ENCODE results near the gene SRSF10. TPM values are rescaled to one million over a fixed set of nuclear protein-coding genes. Genes with fewer than 3 reads are reported as not detected.
"Not testable (repeated sequence)": the region's sequence is repeated elsewhere in the genome, so short reads cannot be mapped to it uniquely, and the experiment has no call there.

SRSF10 gene
- total RNA-seq, 1 experiment from 2014 or later, result 142 TPM

- H2AFZ ChIP-seq (ENCODE audit: low read depth, low read length, poor library complexity, severe bottlenecking); H3K36me3 ChIP-seq (ENCODE audit: control insufficient read depth in 1 of 2, insufficient read depth in 2 of 2, low read length in 2 of 2); H4K20me1 ChIP-seq (ENCODE audit: insufficient read depth); H3K9ac ChIP-seq (ENCODE audit: low read length); H3K27ac ChIP-seq (ENCODE audit: low read depth, low read length); H3K4me1 ChIP-seq (ENCODE audit: control insufficient read depth in 1 of 2, insufficient read depth in 2 of 2, low read length in 2 of 2); H3K9me3 ChIP-seq (ENCODE audit: control insufficient read depth in 1 of 2, insufficient read depth in 1 of 2, low read depth in 1 of 2, low read length in 2 of 2); H3K79me2 ChIP-seq (ENCODE audit: insufficient read depth, low read length); POLR2A ChIA-PET; H3K4me2 ChIP-seq (ENCODE audit: low read length); BruUV-seq (replicated peaks); DNase-seq (ENCODE audit: low read depth, low spot score); H3K9me2 ChIP-seq (ENCODE audit: insufficient read depth); H3K27me3 ChIP-seq (ENCODE audit: insufficient read depth, low read length); intact Hi-C loops (cut with micrococcal nuclease); ATAC-seq; H3K4me3 ChIP-seq (replicated peaks in 1 of 2; ENCODE audit: low read depth in 1 of 2, low read length in 2 of 2); RAD21 ChIA-PET (ENCODE audit: low non-redundant PET in 1 of 2, low total read pairs in 2 of 2, uncharacterized antibody in 2 of 2, unreplicated experiment in 2 of 2): not testable (repeated sequence)
- CTCF ChIA-PET, result interaction anchor here (1.4 kb wide), 1 partner anchor 406 kb away, joined by 3 read pairs; no protein-coding TSS in a partner anchor
Measured at GRCh38 chr1:23987038-23987437, 6.9 kb upstream of the SRSF10 start.

GRCh38 chr1:23984417-23985186, 4.5 kb upstream of the SRSF10 start:
- ChIA-PET CTCF (interaction anchor here (0.7 kb wide), 1 partner anchor 151 kb away, joined by 3 read pairs; no protein-coding TSS in a partner anchor), RAD21 (ENCODE audit: low non-redundant PET in 1 of 2, low total read pairs in 2 of 2, uncharacterized antibody in 2 of 2, unreplicated experiment in 2 of 2) (no interaction called here), POLR2A (no interaction called here)
- H3K9me3 ChIP-seq (ENCODE audit: control insufficient read depth in 1 of 2, insufficient read depth in 1 of 2, low read depth in 1 of 2, low read length in 2 of 2), result no peaks in the 10 kb centered on the region
- H4K20me1 ChIP-seq (ENCODE audit: insufficient read depth), result no peaks in the 10 kb centered on the region
- no peak overlapping the region for H3K27ac ChIP-seq (ENCODE audit: low read depth, low read length)
- H3K9me2 ChIP-seq (ENCODE audit: insufficient read depth), result no peaks in the 10 kb centered on the region
- no peak overlapping the region for H3K9ac ChIP-seq (ENCODE audit: low read length)
- no peak for ATAC-seq
- no TSS peak for BruUV-seq (replicated peaks)
- H3K79me2 ChIP-seq (ENCODE audit: insufficient read depth, low read length), result peaks cover 6% of the 10 kb centered on the region
- no peak overlapping the region for H3K4me3 ChIP-seq (replicated peaks in 1 of 2; ENCODE audit: low read depth in 1 of 2, low read length in 2 of 2)
- no peak for DNase-seq (ENCODE audit: low read depth, low spot score)
- H2AFZ ChIP-seq (ENCODE audit: low read depth, low read length, poor library complexity, severe bottlenecking), result no peak overlapping the region
- no peaks in the 10 kb centered on the region for H3K27me3 ChIP-seq (ENCODE audit: insufficient read depth, low read length)
- H3K4me1 ChIP-seq (ENCODE audit: control insufficient read depth in 1 of 2, insufficient read depth in 2 of 2, low read length in 2 of 2), result peaks cover 12 to 24% of the 10 kb centered on the region in 2 experiments
- no peak overlapping the region for H3K4me2 ChIP-seq (ENCODE audit: low read length)
- intact Hi-C loops (cut with micrococcal nuclease), result no loop called here
- H3K36me3 ChIP-seq (ENCODE audit: control insufficient read depth in 1 of 2, insufficient read depth in 2 of 2, low read length in 2 of 2), result no peaks in the 10 kb centered on the region
- TF ChIP-seq EGR1 (IDR thresholded peaks at IDR 0.05; ENCODE audit: low read depth) (no peak), RAD21 (IDR thresholded peaks at IDR 0.05; ENCODE audit: low read depth) (no peak), JUND (IDR thresholded peaks at IDR 0.05) (no peak), EZH2 (IDR thresholded peaks at IDR 0.05) (no peak), CBX3 (IDR thresholded peaks at IDR 0.05; ENCODE audit: low read depth) (no peak), SRF (IDR thresholded peaks at IDR 0.05; ENCODE audit: low read depth) (no peak), SIN3A (IDR thresholded peaks at IDR 0.05; ENCODE audit: low read depth) (no peak), POLR2AphosphoS5 (IDR thresholded peaks at IDR 0.05; ENCODE audit: low read depth, low read length) (no peak)
- TF ChIP-seq, protein P1, sequence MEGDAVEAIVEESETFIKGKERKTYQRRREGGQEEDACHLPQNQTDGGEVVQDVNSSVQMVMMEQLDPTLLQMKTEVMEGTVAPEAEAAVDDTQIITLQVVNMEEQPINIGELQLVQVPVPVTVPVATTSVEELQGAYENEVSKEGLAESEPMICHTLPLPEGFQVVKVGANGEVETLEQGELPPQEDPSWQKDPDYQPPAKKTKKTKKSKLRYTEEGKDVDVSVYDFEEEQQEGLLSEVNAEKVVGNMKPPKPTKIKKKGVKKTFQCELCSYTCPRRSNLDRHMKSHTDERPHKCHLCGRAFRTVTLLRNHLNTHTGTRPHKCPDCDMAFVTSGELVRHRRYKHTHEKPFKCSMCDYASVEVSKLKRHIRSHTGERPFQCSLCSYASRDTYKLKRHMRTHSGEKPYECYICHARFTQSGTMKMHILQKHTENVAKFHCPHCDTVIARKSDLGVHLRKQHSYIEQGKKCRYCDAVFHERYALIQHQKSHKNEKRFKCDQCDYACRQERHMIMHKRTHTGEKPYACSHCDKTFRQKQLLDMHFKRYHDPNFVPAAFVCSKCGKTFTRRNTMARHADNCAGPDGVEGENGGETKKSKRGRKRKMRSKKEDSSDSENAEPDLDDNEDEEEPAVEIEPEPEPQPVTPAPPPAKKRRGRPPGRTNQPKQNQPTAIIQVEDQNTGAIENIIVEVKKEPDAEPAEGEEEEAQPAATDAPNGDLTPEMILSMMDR (IDR thresholded peaks at IDR 0.05 in 2 of 3, conservative IDR thresholded peaks at IDR 0.05 in 1 of 3; ENCODE audit: borderline replicate concordance in 1 of 3, insufficient read depth in 1 of 3, low read depth in 2 of 3, low read length in 2 of 3), result no peak
- TF ChIP-seq, protein P2, sequence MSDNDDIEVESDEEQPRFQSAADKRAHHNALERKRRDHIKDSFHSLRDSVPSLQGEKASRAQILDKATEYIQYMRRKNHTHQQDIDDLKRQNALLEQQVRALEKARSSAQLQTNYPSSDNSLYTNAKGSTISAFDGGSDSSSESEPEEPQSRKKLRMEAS (IDR thresholded peaks at IDR 0.05), result no peak
- TF ChIP-seq, protein P3, sequence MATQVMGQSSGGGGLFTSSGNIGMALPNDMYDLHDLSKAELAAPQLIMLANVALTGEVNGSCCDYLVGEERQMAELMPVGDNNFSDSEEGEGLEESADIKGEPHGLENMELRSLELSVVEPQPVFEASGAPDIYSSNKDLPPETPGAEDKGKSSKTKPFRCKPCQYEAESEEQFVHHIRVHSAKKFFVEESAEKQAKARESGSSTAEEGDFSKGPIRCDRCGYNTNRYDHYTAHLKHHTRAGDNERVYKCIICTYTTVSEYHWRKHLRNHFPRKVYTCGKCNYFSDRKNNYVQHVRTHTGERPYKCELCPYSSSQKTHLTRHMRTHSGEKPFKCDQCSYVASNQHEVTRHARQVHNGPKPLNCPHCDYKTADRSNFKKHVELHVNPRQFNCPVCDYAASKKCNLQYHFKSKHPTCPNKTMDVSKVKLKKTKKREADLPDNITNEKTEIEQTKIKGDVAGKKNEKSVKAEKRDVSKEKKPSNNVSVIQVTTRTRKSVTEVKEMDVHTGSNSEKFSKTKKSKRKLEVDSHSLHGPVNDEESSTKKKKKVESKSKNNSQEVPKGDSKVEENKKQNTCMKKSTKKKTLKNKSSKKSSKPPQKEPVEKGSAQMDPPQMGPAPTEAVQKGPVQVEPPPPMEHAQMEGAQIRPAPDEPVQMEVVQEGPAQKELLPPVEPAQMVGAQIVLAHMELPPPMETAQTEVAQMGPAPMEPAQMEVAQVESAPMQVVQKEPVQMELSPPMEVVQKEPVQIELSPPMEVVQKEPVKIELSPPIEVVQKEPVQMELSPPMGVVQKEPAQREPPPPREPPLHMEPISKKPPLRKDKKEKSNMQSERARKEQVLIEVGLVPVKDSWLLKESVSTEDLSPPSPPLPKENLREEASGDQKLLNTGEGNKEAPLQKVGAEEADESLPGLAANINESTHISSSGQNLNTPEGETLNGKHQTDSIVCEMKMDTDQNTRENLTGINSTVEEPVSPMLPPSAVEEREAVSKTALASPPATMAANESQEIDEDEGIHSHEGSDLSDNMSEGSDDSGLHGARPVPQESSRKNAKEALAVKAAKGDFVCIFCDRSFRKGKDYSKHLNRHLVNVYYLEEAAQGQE (IDR thresholded peaks at IDR 0.05; ENCODE audit: low read depth), result no peak
- TF ChIP-seq, protein P4, sequence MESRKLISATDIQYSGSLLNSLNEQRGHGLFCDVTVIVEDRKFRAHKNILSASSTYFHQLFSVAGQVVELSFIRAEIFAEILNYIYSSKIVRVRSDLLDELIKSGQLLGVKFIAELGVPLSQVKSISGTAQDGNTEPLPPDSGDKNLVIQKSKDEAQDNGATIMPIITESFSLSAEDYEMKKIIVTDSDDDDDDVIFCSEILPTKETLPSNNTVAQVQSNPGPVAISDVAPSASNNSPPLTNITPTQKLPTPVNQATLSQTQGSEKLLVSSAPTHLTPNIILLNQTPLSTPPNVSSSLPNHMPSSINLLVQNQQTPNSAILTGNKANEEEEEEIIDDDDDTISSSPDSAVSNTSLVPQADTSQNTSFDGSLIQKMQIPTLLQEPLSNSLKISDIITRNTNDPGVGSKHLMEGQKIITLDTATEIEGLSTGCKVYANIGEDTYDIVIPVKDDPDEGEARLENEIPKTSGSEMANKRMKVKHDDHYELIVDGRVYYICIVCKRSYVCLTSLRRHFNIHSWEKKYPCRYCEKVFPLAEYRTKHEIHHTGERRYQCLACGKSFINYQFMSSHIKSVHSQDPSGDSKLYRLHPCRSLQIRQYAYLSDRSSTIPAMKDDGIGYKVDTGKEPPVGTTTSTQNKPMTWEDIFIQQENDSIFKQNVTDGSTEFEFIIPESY (IDR thresholded peaks at IDR 0.05; ENCODE audit: extremely low read depth, insufficient replicate concordance, low read length), result no peak
